ENCODE data around the gene FLNB.

GRCh38 chr3:58028902-58029301 is 20.7 kb downstream of the FLNB start:
- TF ChIP-seq POLR2A (IDR thresholded peaks at IDR 0.05) (no peak), CTCF (IDR thresholded peaks at IDR 0.05) (no peak), EP300 (IDR thresholded peaks at IDR 0.05) (no peak)
